GM18858 (cell line): ENCODE results near the gene CTXND2.
"Not testable (repeated sequence)": the region's sequence is repeated elsewhere in the genome, so short reads cannot be mapped to it uniquely, and the experiment has no call there.

Experiments
- ATAC-seq: cut with Tn5 transposase; IDR thresholded peaks from one replicate; pipeline ENCODE4 v1.9.1; 2021; ENCODE audit not compliant: unreplicated experiment

CTXND2 gene

DNA sequence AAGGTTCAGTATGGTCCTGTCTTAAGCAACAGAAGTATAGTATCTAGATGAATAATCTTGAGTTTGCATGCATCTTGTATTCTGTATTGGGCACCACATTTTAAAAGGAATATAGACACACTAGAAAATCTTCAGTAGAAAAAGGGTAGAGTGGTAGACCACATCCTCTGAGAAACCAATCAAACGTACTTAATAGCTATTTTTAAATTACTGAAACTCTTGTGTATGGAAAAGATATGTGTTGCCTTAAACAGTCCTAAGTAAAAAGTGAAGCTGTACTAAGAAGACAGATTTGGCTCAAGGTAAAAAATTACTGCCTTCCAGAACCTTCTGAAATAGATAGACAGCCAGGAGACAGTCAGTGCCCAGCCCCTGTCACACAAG, 3.1 kb downstream of the CTXND2 start:
- ATAC-seq: no peak

- no peak for ATAC-seq
Observed at GRCh38 chr1:150893336-150893913, 6.5 kb downstream of the CTXND2 start.

DNA sequence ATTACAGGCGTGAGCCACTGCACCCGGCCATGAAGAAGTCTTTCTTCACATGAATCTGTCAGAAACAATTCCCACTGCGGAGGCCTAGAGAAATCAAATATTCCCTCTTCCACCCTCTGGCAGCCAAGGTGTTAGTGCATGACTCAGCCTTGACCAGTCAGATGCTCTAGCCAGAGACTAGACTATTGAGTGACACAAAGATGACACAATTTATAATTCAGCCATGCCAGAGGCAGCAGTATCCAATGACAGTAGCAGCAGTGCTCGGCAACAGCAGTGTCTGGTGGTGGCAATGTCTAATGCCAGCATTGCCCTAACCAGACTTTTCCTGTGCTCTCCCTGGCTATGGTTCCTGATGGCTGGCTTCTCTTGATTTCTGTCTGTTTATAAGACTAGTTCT, 8.7 kb downstream of the CTXND2 start:
- ATAC-seq: no peak

DNA sequence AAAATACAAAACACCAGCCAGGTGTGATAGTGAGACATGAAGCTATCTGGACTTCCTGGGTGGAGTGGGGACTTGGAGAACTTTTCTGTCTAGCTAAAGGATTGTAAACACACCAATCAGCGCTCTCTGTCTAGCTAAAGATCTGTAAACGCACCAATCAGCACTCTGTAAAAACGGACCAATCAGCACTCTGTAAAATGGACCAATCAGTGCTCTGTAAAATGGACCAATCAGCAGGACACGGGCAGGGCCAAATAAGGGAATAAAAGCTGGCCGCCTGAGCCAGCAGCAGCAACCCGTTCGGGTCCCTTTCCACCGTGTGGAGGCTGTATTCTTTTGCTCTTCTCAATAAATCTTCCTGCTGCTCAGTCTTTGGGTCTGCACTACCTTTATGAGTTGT, 12.9 kb downstream of the CTXND2 start:
- ATAC-seq: not testable (repeated sequence)

- ATAC-seq: no peak
Observed at GRCh38 chr1:150902346-150902745, 15.4 kb downstream of the CTXND2 start.

- ATAC-seq: no peak
Observed at GRCh38 chr1:150902751-150903150, 15.8 kb downstream of the CTXND2 start.

GRCh38 chr1:150905301-150905700, 18.4 kb downstream of the CTXND2 start:
- no peak for ATAC-seq

GRCh38 chr1:150906329-150906728, 19.4 kb downstream of the CTXND2 start:
- no peak for ATAC-seq

- ATAC-seq: no peak
Observed at GRCh38 chr1:150906813-150907212, 19.9 kb downstream of the CTXND2 start.

DNA sequence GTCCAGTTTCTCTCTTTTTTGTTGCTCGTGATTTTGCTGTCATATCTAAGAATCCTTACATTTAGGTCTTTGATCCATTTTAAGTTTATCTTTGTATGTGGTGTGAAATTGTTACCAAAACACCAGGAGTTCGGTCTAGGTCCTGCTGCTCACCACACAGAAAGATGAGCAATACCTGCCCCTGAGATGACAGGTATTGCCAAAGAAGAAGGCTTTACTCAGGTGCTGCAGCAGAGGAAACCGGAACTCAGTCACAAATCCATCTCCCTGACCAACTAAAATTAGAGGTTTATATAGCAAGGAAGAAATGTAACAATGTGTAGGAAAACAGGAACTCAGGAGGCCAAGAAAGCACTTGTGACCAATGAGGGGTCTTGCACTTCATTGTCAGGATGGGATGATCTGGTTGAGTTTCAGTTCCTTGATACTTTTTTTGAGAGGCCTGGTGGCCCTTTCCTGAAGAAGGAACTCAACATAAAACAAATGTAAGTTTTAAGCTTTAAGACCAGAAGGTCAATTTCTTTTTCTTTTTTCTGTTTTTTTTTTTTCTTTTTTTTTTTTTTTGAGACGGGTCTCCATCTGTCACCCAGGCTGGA, 22.7 kb downstream of the CTXND2 start:
- ATAC-seq: no peak

GRCh38 chr1:150912623-150913022, 25.7 kb downstream of the CTXND2 start:
- ATAC-seq: no peak

DNA sequence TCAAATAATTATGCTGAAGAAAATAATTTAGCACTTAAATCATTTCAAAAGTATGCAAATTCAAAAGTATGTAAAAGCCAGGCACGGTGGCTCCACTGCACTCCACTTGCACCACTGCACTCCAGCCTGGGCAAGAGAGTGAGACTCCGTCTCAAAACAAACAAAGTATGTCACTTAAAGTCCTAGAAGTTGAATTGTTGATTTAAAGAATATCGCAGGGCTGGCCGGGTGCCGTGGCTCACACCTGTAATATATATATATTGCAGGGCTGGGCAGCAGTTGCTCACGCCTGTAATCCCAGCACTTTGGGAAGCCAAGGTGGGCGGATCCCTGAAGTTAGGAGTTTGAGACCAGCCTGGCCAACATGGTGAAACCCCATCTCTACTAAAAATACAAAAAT, 30.5 kb downstream of the CTXND2 start:
- ATAC-seq: no peak

DNA sequence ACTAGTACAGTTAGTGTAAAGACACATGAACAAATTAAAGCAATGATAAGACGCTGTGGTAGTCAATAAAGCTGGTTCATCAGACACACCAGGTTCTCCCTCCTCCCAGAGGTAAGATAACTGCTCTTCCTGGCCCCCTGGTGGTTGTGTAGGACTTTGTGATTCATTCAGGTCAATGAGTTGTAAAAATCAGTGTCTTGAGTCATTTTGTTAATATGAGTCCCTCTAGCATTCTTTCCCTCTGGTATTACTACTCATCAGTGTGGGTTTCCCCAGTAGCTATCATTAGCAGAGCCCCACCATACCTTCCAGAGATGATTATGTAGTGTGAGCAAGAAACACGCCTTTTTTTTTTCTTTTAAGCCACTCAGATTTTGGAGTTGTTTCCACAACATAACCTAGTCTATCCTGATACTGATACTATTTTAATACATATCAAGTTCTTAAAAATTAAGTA, 35.6 kb downstream of the CTXND2 start:
- peak; percentile 58 for ATAC-seq

GRCh38 chr1:150925080-150925479, 38.1 kb downstream of the CTXND2 start:
- no peak for ATAC-seq

GRCh38 chr1:150926097-150926741, 39.3 kb downstream of the CTXND2 start, which contains the start of gene SETDB1:
Gene SETDB1 (plus strand): TSS chr1:150926363. CDS start chr1:150927715, 1,352 bp downstream.
- peak; percentile 62 for ATAC-seq

DNA sequence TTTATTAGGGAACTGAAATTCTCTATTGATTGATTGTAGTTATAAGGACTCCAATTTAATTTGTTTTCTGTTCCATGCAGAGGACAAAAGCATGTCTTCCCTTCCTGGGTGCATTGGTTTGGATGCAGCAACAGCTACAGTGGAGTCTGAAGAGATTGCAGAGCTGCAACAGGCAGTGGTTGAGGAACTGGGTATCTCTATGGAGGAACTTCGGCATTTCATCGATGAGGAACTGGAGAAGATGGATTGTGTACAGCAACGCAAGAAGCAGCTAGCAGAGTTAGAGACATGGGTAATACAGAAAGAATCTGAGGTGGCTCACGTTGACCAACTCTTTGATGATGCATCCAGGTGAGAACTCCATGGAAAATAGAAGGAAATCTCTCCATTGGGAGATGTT, 40.7 kb downstream of the CTXND2 start:
- no peak for ATAC-seq

DNA sequence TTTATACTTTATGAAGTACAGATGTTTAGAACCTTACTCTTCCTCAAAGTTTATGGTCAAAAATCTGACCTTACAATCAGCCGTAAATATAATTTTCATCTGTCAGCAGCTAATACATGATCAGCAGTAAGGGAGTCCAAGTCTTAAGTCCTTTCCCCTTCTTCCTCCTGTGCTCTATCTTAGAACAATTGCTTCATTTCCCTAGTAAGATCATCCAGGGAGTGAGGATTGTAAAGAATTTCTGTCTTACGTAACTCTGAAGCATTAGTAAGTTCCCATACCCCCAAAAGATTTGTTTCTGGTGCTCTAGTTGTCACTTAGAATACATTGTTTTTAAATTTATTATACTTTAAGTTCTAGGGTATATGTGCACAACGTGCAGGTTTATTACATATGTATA, 41.4 kb downstream of the CTXND2 start:
- ATAC-seq: no peak

DNA sequence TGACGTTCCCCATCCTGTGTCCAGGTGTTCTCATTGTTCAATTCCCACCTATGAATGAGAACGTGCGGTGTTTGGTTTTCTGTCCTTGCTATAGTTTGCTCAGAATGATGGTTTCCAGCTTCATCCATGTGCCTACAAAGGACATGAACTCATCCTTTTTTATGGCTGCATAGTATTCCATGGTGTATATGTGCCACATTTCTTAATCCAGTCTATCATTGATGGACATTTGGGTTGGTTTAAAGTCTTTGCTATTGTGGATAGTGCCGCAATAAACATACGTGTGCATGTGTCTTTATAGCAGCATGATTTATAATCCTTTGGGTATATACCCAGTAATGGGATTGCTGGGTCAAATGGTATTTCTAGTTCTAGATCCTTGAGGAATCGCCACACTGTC, 41.8 kb downstream of the CTXND2 start:
- not testable (repeated sequence) for ATAC-seq

GRCh38 chr1:150931773-150932172, 44.8 kb downstream of the CTXND2 start:
- no peak for ATAC-seq

- no peak for ATAC-seq
Observed at GRCh38 chr1:150944856-150945255, 57.9 kb downstream of the CTXND2 start.

- no peak for ATAC-seq
Observed at GRCh38 chr1:150954708-150955107, 67.8 kb downstream of the CTXND2 start.

DNA sequence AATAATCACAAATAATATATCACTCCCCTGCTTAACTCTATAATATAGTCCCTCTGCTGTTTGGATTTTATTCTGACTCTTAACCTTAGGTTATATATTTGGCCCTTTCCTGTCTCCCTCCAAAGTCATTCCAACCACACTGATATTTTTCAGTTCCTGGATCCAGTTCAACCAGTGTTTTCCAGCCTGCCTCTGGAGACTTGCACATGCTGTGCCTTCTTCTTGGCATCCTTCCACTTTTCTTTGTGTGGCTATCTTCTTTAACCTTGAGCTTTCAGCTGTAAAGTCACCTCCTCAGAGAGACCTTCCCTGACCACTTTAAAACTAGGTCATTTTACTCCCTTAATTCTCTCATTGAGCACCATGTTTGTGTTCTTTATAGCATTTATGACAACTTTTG, 68.3 kb downstream of the CTXND2 start:
- no peak for ATAC-seq
